K562 (cell line): ENCODE data around the gene ISYNA1. TPM values are rescaled to one million over a fixed set of nuclear protein-coding genes. Genes with fewer than 3 reads are reported as not detected.

ENCODE experiments used
- ATAC-seq: fragments of 200-7000 bp; cut with Tn5 transposase; 3 replicates; pipeline ENCODE4 v1.9.1; 2020; ENCODE audit warnings: moderate library complexity
- BruUV-seq: library from RNA; stranded (reverse); fragments of 400-500 nt; replicated peaks from 2 replicates; lab custom pipeline; 2021; lab: Mats Ljungman, UMichigan
- CTCF ChIA-PET: fragments of 300-600 bp; formaldehyde crosslinking; extraction: SDS; loops from one replicate; lab custom pipeline; 2021; ENCODE audit warnings: low intra/inter-chr PET ratio; lab: Yijun Ruan, JAX
- POLR2A ChIA-PET: fragments of 300-600, 350-650 bp; sonication (Branson Sonifier 250); formaldehyde crosslinking; extraction: SDS; loops from one replicate; lab custom pipeline; 2021; ENCODE audit warnings: antibody characterized with exemption, inconsistent platforms; lab: Yijun Ruan, JAX
- DNase-seq, 4 experiments: peaks; one replicate each; pipeline versions ENCODE4 v3.0.0 to v3.0.0-alpha.2; 2011 to 2018; ENCODE audit warnings: low spot score in 3 of 4, mixed read lengths in 3 of 4; ENCODE audit errors: extremely low read depth in 1 of 4
- FAIRE-seq: peaks from 2 replicates; lab custom pipeline; 2011; peaks lifted over from hg19 to GRCh38; lab: Jason Lieb, UNC
- H2AFZ ChIP-seq: 2 replicates; pipeline ENCODE4 v1.6.0; 2011; ENCODE audit warnings: low read depth, low read length, control low read depth, inconsistent platforms
- H3K27ac ChIP-seq: fragments of 200-600 bp; 3 replicates; pipeline ENCODE4 v1.8.0; 2011; ENCODE audit warnings: low read depth, mild to moderate bottlenecking, control low read depth, inconsistent platforms, low read length, moderate library complexity, mixed read lengths; ENCODE audit errors: extremely low read depth
- H3K27me3 ChIP-seq, 2 experiments: fragments of 300-600 bp in 1 of 2; 2 replicates in 1 of 2; 3 replicates in 1 of 2; pipeline versions ENCODE4 v1.6.0 to v1.8.0; 2011; ENCODE audit warnings: inconsistent platforms in 2 of 2, low read length in 2 of 2, mild to moderate bottlenecking in 1 of 2, mixed read lengths in 1 of 2, moderate library complexity in 1 of 2; ENCODE audit not compliant: control insufficient read depth in 2 of 2, insufficient read depth in 2 of 2
- H3K36me3 ChIP-seq: fragments of 300-600 bp; 3 replicates; pipeline ENCODE4 v1.8.0; 2011; ENCODE audit warnings: mild to moderate bottlenecking, low read length, inconsistent platforms; ENCODE audit not compliant: control insufficient read depth, insufficient read depth
- H3K4me1 ChIP-seq, 2 experiments: fragments of 200-600 bp in 1 of 2; replicated peaks in 1 of 2; 2 replicates in 1 of 2; 3 replicates in 1 of 2; pipeline versions ENCODE4 v1.5.1 to v1.8.0; 2011; ENCODE audit warnings: inconsistent platforms in 2 of 2, low read length in 2 of 2, mild to moderate bottlenecking in 1 of 2, mixed read lengths in 1 of 2, moderate library complexity in 1 of 2; ENCODE audit not compliant: control insufficient read depth in 2 of 2, insufficient read depth in 2 of 2
- H3K4me2 ChIP-seq: 2 replicates; pipeline ENCODE4 v1.6.1; 2011; ENCODE audit warnings: low read length, control low read depth, inconsistent platforms, mixed read lengths; ENCODE audit not compliant: insufficient read depth
- H3K4me3 ChIP-seq: fragments of 200-600 bp; sonication (generic), shearing (Covaris generic); 2 replicates; pipeline ENCODE4 v1.5.1; 2016; ENCODE audit warnings: control low read depth, inconsistent platforms
- H3K79me2 ChIP-seq: fragments of 200-600 bp; 3 replicates; pipeline ENCODE4 v1.8.0; 2011; ENCODE audit warnings: low read length, inconsistent platforms; ENCODE audit not compliant: control insufficient read depth, insufficient read depth
- H3K9ac ChIP-seq, 2 experiments: 2 replicates each; pipeline versions ENCODE4 v1.6.0 to v1.6.1; 2011; ENCODE audit warnings: low read depth in 2 of 2, low read length in 2 of 2, control low read depth in 1 of 2, inconsistent platforms in 1 of 2, mild to moderate bottlenecking in 1 of 2, mixed read lengths in 1 of 2; ENCODE audit not compliant: insufficient read depth in 1 of 2
- H3K9me1 ChIP-seq: one replicate; pipeline ENCODE4 v1.6.0; 2011; ENCODE audit warnings: inconsistent platforms, mild to moderate bottlenecking, low read length, moderate library complexity; ENCODE audit not compliant: control insufficient read depth, insufficient read depth
- H3K9me3 ChIP-seq: replicated peaks from 2 replicates; pipeline ENCODE4 v1.5.1; 2011; ENCODE audit warnings: low read depth, low read length, inconsistent platforms; ENCODE audit not compliant: control insufficient read depth, insufficient read depth
- H4K20me1 ChIP-seq: replicated peaks from 2 replicates; pipeline ENCODE4 v1.6.1; 2011; ENCODE audit warnings: low read length, inconsistent platforms, mixed read lengths; ENCODE audit not compliant: control insufficient read depth, insufficient read depth
- ATF6 ChIP-seq: sonication (generic); formaldehyde crosslinking; IDR thresholded peaks from 2 replicates; pipeline ENCODE4 v1.4.0; 2020; ENCODE audit warnings: mild to moderate bottlenecking, missing genetic modification reagents
- ATF7 ChIP-seq: fragments of 450-650 bp; IDR thresholded peaks from 2 replicates; pipeline ENCODE4 v1.7.1; 2014; ENCODE audit warnings: mild to moderate bottlenecking, moderate library complexity
- CREB3L1 ChIP-seq: fragments of 450-650 bp; IDR thresholded peaks from 2 replicates; pipeline ENCODE4 v1.6.1; 2014; ENCODE audit warnings: low read depth, mild to moderate bottlenecking, moderate library complexity, borderline replicate concordance
- FOXP1 ChIP-seq: sonication (generic); formaldehyde crosslinking; IDR thresholded peaks from 2 replicates; pipeline ENCODE4 v1.8.0; 2022; ENCODE audit warnings: mild to moderate bottlenecking, missing genetic modification reagents
- FUS ChIP-seq: fragments of 200-400 bp; formaldehyde crosslinking; optimal IDR thresholded peaks from 2 replicates; pipeline ENCODE3; 2017; ENCODE audit warnings: low read depth, low read length
- TGIF2 ChIP-seq: sonication (generic); formaldehyde crosslinking; IDR thresholded peaks from 2 replicates; pipeline ENCODE4 v1.8.1; 2022; ENCODE audit warnings: mild to moderate bottlenecking, missing genetic modification reagents, moderate library complexity
- ZNF507 ChIP-seq: conservative IDR thresholded peaks from 2 replicates; pipeline ENCODE4 v1.6.1; 2017; ENCODE audit warnings: missing genetic modification characterization, missing compliant biosample characterization
- WGBS: fragments of 100-300 bp; shearing (Covaris generic); methylation state at CpG from one replicate; pipeline ENCODE4 v1.1.6; 2016; ENCODE audit warnings: low coverage, mixed read lengths; ENCODE audit not compliant: insufficient coverage; ENCODE audit errors: missing lambda C conversion rate; 5-methylcytosine and 5-hydroxymethylcytosine counted together
- in situ Hi-C: fragments of 300-500 bp; cut with MboI; formaldehyde crosslinking; loops from 4 replicates; pipeline ENCODE4 v1.15.0; 2018; ENCODE audit warnings: inconsistent platforms, mixed read lengths
- intact Hi-C: fragments of 100-400 bp; cut with micrococcal nuclease; formaldehyde crosslinking; loops from 2 replicates; pipeline ENCODE4 v1.14.2; 2022
- polyA plus RNA-seq, 8 experiments: library from polyadenylated mRNA; depleted of rRNA in 4 of 8; stranded (reverse) in 5 of 8; unstranded in 3 of 8; fragments of >200 nt; fragmentation: Nextera tagmentation in 2 of 8; fragmentation: Illumina TruSeq in 1 of 8; extraction: Ambion mirVana in 2 of 8; extraction: Trizol in 1 of 8; gene quantifications; 2 replicates each; pipeline versions ENCODE4 v1.2.1 to v1.2.3, GENCODE V29; 2011 to 2014; ENCODE audit warnings: inconsistent platforms in 1 of 8, missing spikeins in 1 of 8
- total RNA-seq, 7 experiments: library from RNA; depleted of rRNA in 6 of 7; stranded (reverse); fragments of >200 nt in 6 of 7; fragmentation: Illumina TruSeq in 2 of 7; extraction: Trizol in 2 of 7; gene quantifications; 2 replicates each; pipeline versions ENCODE4 v1.2.1 to v1.2.3, GENCODE V29; 2011 to 2021; ENCODE audit warnings: low replicate concordance in 1 of 7
- TF ChIP-seq, protein P1 (sequence below): sonication (generic); formaldehyde crosslinking; IDR thresholded peaks from 2 replicates; pipeline ENCODE4 v1.8.0; 2022; ENCODE audit warnings: missing genetic modification reagents, mild to moderate bottlenecking, borderline replicate concordance
- TF ChIP-seq, protein P2 (sequence below): sonication (generic); formaldehyde crosslinking; IDR thresholded peaks from 2 replicates; pipeline ENCODE4 v1.8.0; 2022; ENCODE audit warnings: missing genetic modification reagents, mild to moderate bottlenecking, moderate library complexity, borderline replicate concordance

The ISYNA1 gene
- total and polyA plus RNA-seq, 9 of the 15 experiments (the other 6 are each of a cell fraction or from before 2014, with no cell fraction given), result 21.8 to 460 (median 93.2) TPM

- Histone ChIP-seq H3K9me1 (peaks cover 18% of the 10 kb centered on the region), H3K4me2 (peak overlapping the region; percentile 72), H3K4me1 (peaks cover 33 to 67% of the 10 kb centered on the region in 2 experiments), H2AFZ (no peak overlapping the region), H3K9ac (peak overlapping the region in 1 of 2 experiments; percentile 44; a peak in 1 of 4 replicates), H3K9me3 (no peaks in the 10 kb centered on the region), H3K36me3 (no peaks in the 10 kb centered on the region), H3K4me3 (no peak overlapping the region), H3K27me3 (no peaks in the 10 kb centered on the region), H4K20me1 (peaks cover 77% of the 10 kb centered on the region), H3K79me2 (peaks cover 88% of the 10 kb centered on the region)
- BruUV-seq, result no TSS peak
- POLR2A ChIA-PET, result interaction anchor here (0.5 to 2.2 kb wide), 9 partner anchors 10 to 386 kb away, joined by 3 to 9 read pairs (median 3); partner anchors contain the start of genes ELL, GDF15 and KXD1
- ATAC-seq, result no peak
- WGBS, result 61% methylated on average over 8 of the region's 8 CpGs
- intact Hi-C loops, result loop anchor here (2.0 to 5.0 kb wide), 2 partner anchors 34 to 86 kb away; partner anchors contain the start of gene UBA52
- TF ChIP-seq ZNF507 (no peak), ATF7 (peak; percentile 3; the same call in 1 of the 2 replicates)
- TF ChIP-seq, protein P1, sequence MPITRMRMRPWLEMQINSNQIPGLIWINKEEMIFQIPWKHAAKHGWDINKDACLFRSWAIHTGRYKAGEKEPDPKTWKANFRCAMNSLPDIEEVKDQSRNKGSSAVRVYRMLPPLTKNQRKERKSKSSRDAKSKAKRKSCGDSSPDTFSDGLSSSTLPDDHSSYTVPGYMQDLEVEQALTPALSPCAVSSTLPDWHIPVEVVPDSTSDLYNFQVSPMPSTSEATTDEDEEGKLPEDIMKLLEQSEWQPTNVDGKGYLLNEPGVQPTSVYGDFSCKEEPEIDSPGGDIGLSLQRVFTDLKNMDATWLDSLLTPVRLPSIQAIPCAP, result no peak
- TF ChIP-seq, all 486 proteins: peak for 1
- in situ Hi-C loops, result no loop called here
- no peak overlapping the region for H3K27ac ChIP-seq
- CTCF ChIA-PET, result no interaction called here
- DNase-seq, result no peak
- no peak for FAIRE-seq
Measured at GRCh38 chr19:18486746-18487145, 48.8 kb upstream of the ISYNA1 start.

GRCh38 chr19:18484992-18485391 is 47.1 kb upstream of the ISYNA1 start:
- Histone ChIP-seq H3K9me3 (no peaks in the 10 kb centered on the region), H3K27me3 (no peaks in the 10 kb centered on the region), H3K9ac (peak overlapping the region; percentile 6 to 87; a peak in 3 of 4 replicates), H4K20me1 (peaks cover 70% of the 10 kb centered on the region), H3K4me1 (peaks cover 50 to 79% of the 10 kb centered on the region in 2 experiments), H3K4me2 (peak overlapping the region; percentile 48), H2AFZ (no peak overlapping the region), H3K27ac (peak overlapping the region; percentile 55; the same call in 2 of the 3 replicates), H3K79me2 (peaks cover 93% of the 10 kb centered on the region), H3K4me3 (no peak overlapping the region), H3K9me1 (peaks cover 18% of the 10 kb centered on the region), H3K36me3 (no peaks in the 10 kb centered on the region)
- ATAC-seq, result peak; percentile 71
- no TSS peak for BruUV-seq
- in situ Hi-C loops (no loop called here), intact Hi-C loops (loop anchor here (5.0 kb wide), 1 partner anchor 87 kb away; the partner anchor contains the start of gene UBA52)
- POLR2A ChIA-PET, result interaction anchor here (0.6 to 2.2 kb wide), 9 partner anchors 8 to 292 kb away, joined by 3 to 9 read pairs (median 4); partner anchors contain the start of genes KXD1 and MPV17L2
- CTCF ChIA-PET, result no interaction called here
- peak in 2 of 4 experiments; percentile 47 to 50 for DNase-seq
- no peak for FAIRE-seq
- 37% methylated on average over 5 of the region's 5 CpGs for WGBS
- no peak for TF ChIP-seq FUS
- no peak for TF ChIP-seq CREB3L1
- no peak for TF ChIP-seq ATF6 (CRISPR knock-in tag)
- TF ChIP-seq, protein P2, sequence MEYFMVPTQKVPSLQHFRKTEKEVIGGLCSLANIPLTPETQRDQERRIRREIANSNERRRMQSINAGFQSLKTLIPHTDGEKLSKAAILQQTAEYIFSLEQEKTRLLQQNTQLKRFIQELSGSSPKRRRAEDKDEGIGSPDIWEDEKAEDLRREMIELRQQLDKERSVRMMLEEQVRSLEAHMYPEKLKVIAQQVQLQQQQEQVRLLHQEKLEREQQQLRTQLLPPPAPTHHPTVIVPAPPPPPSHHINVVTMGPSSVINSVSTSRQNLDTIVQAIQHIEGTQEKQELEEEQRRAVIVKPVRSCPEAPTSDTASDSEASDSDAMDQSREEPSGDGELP (CRISPR knock-in tag), result peak; percentile 24; the same call in 1 of the 2 replicates
- no peak for TF ChIP-seq FOXP1 (CRISPR knock-in tag)
- TF ChIP-seq TGIF2 (CRISPR knock-in tag), result no peak
